B cell (primary cell): ENCODE results near the gene PANK4. TPM values are rescaled to one million over a fixed set of nuclear protein-coding genes. Genes with fewer than 3 reads are reported as not detected.

ENCODE experiments used
- ATAC-seq: fragments of 200-7000 bp; cut with Tn5 transposase; one replicate; pipeline ENCODE4 v1.10.0; 2021; ENCODE audit warnings: low read depth, mild to moderate bottlenecking, moderate number of reproducible peaks, moderate library complexity
- CTCF ChIA-PET: fragments of 350-600 bp; sonication (Branson Sonifier 250); formaldehyde crosslinking; loops from one replicate; lab custom pipeline; 2021; ENCODE audit warnings: antibody characterized with exemption, inconsistent platforms; lab: Charles Lee
- POLR2A ChIA-PET: fragments of 350-600 bp; sonication (Branson Sonifier 250); formaldehyde crosslinking; loops from one replicate; lab custom pipeline; 2021; ENCODE audit warnings: antibody characterized with exemption; lab: Charles Lee
- DNase-seq: peaks from one replicate; pipeline ENCODE4 v3.0.0; 2013
- H2AFZ ChIP-seq: 2 replicates; pipeline ENCODE4 v1.6.1; 2012; ENCODE audit warnings: mild to moderate bottlenecking, low read depth, low read length; ENCODE audit not compliant: insufficient read depth, poor library complexity, severe bottlenecking
- H3K27ac ChIP-seq, 2 donors: 1 replicate in 1 of 2; 2 replicates in 1 of 2; pipeline ENCODE4 v1.5.1; 2012 to 2013; ENCODE audit warnings: low read length in 2 of 2, mild to moderate bottlenecking in 2 of 2, moderate library complexity in 1 of 2
- H3K27me3 ChIP-seq, 4 experiments: fragments of 200-600 bp in 1 of 4; sonication (generic) in 1 of 4; replicated peaks in 1 of 4; 1 replicate in 2 of 4; 2 replicates in 2 of 4; pipeline versions ENCODE4 v1.6.1 to v1.7.0; 2013 to 2016; ENCODE audit warnings: low read length in 3 of 4, mild to moderate bottlenecking in 2 of 4, mixed read lengths in 1 of 4, moderate library complexity in 1 of 4; ENCODE audit not compliant: insufficient read depth in 4 of 4, control insufficient read depth in 3 of 4; ENCODE audit errors: control extremely low read depth in 1 of 4
- H3K36me3 ChIP-seq, 2 experiments: replicated peaks in 1 of 2; 1 replicate in 1 of 2; 2 replicates in 1 of 2; pipeline versions ENCODE4 v1.6.1 to v1.7.1; 2013; ENCODE audit warnings: low read length in 1 of 2; ENCODE audit not compliant: insufficient read depth in 2 of 2, control insufficient read depth in 1 of 2; ENCODE audit errors: control extremely low read depth in 1 of 2, extremely low read depth in 1 of 2
- H3K4me1 ChIP-seq, 2 donors: fragments of 200-600 bp in 1 of 2; sonication (generic) in 1 of 2; 1 replicate in 1 of 2; 2 replicates in 1 of 2; pipeline versions ENCODE4 v1.5.1 to v1.6.1; 2013 to 2017; ENCODE audit warnings: low read length in 2 of 2; ENCODE audit not compliant: control insufficient read depth in 2 of 2, insufficient read depth in 2 of 2
- H3K4me2 ChIP-seq: replicated peaks from 2 replicates; pipeline ENCODE3; 2012; ENCODE audit warnings: mild to moderate bottlenecking, low read depth, low read length; ENCODE audit not compliant: poor library complexity, severe bottlenecking
- H3K4me3 ChIP-seq, 5 experiments: fragments of 200-600 bp in 1 of 5; sonication (generic) in 1 of 5; 1 replicate in 3 of 5; 2 replicates in 2 of 5; pipeline versions ENCODE4 v1.5.1 to v1.7.0; 2011 to 2016; ENCODE audit warnings: low read length in 4 of 5, mild to moderate bottlenecking in 4 of 5, low read depth in 2 of 5, control low read depth in 1 of 5, moderate library complexity in 1 of 5; ENCODE audit not compliant: insufficient read depth in 1 of 5; ENCODE audit errors: control extremely low read depth in 1 of 5, extremely low read depth in 1 of 5
- H3K79me2 ChIP-seq: fragments of 200-600 bp; sonication (generic); one replicate; pipeline ENCODE4 v1.6.0; 2016; ENCODE audit warnings: low read length; ENCODE audit not compliant: control insufficient read depth, insufficient read depth
- H3K9ac ChIP-seq: fragments of 200-600 bp; sonication (generic); 2 replicates; pipeline ENCODE4 v1.6.1; 2017; ENCODE audit warnings: mild to moderate bottlenecking, low read length, moderate library complexity
- H3K9me3 ChIP-seq, 3 donors: one replicate each; pipeline versions ENCODE4 v1.6.1 to v1.7.1; 2013; ENCODE audit warnings: low read length in 2 of 3; ENCODE audit not compliant: control insufficient read depth in 2 of 3, insufficient read depth in 1 of 3; ENCODE audit errors: control extremely low read depth in 1 of 3
- H4K20me1 ChIP-seq: 2 replicates; pipeline ENCODE4 v1.6.0; 2012; ENCODE audit warnings: mild to moderate bottlenecking, low read length; ENCODE audit not compliant: insufficient read depth, control insufficient read depth, poor library complexity, severe bottlenecking
- H3K27ac Mint-ChIP-seq: one replicate; pipeline ENCODE4 v1.8.0; 2021; ENCODE audit warnings: mixed read lengths
- H3K27me3 Mint-ChIP-seq: one replicate; pipeline ENCODE4 v1.8.0; 2021; ENCODE audit warnings: mixed read lengths
- H3K4me1 Mint-ChIP-seq: one replicate; pipeline ENCODE4 v1.8.0; 2021; ENCODE audit warnings: mixed read lengths
- H3K4me3 Mint-ChIP-seq: one replicate; pipeline ENCODE4 v1.8.0; 2021; ENCODE audit warnings: mixed read lengths
- H3K9me3 Mint-ChIP-seq: one replicate; pipeline ENCODE4 v1.8.0; 2022; ENCODE audit warnings: mixed read lengths; ENCODE audit not compliant: insufficient read depth
- CTCF ChIP-seq: fragments of 200-600 bp; IDR thresholded peaks from one replicate; pipeline ENCODE4 v1.8.0; 2022; ENCODE audit warnings: antibody characterized with exemption, mild to moderate bottlenecking
- EZH2 ChIP-seq: IDR thresholded peaks from 2 replicates; pipeline ENCODE4 v1.6.1; 2012; ENCODE audit warnings: borderline replicate concordance, low read depth, mild to moderate bottlenecking, moderate library complexity, low read length; ENCODE audit not compliant: insufficient read depth, poor library complexity, severe bottlenecking
- WGBS: methylation state at CpG from one replicate; pipeline ENCODE4 v1.1.5; 2013; ENCODE audit warnings: missing lambda C conversion rate; ENCODE audit not compliant: insufficient coverage; 5-methylcytosine and 5-hydroxymethylcytosine counted together
- intact Hi-C: fragments of 100-400 bp; cut with micrococcal nuclease; formaldehyde crosslinking; loops from one replicate; pipeline ENCODE4 v1.10.0; 2022
- polyA plus RNA-seq: library from polyadenylated mRNA; depleted of rRNA; stranded (reverse); fragments of >200 nt; gene quantifications from 2 replicates; pipeline ENCODE4 v1.2.3, GENCODE V29; 2012
- total RNA-seq, 2 donors: library from RNA; stranded (reverse); fragments of 120-200 nt in 1 of 2; gene quantifications; 1 replicate in 1 of 2; 2 replicates in 1 of 2; pipeline versions ENCODE4 v1.2.3 to v1.2.4, GENCODE V29; 2013 to 2022

The PANK4 gene
- total and polyA plus RNA-seq, 2 donors (not counting 1 experiment from before 2014, with no cell fraction given): 38.0 to 80.5 TPM

- Mint-ChIP-seq H3K4me1 (peaks cover 48% of the 10 kb centered on the region), H3K9me3 (peaks cover 9% of the 10 kb centered on the region), H3K4me3 (no peak overlapping the region), H3K27ac (no peak overlapping the region), H3K27me3 (no peaks in the 10 kb centered on the region)
- Histone ChIP-seq H2AFZ (no peak overlapping the region), H3K9me3 (peaks cover 0 to 8% (median 0%) of the 10 kb centered on the region in 3 donors), H4K20me1 (no peaks in the 10 kb centered on the region), H3K27me3 (no peaks in the 10 kb centered on the region), H3K4me1 (peaks cover 35 to 42% of the 10 kb centered on the region in 2 donors), H3K4me3 (no peak overlapping the region), H3K79me2 (peaks cover under 1% of the 10 kb centered on the region), H3K27ac (no peak overlapping the region), H3K9ac (no peak overlapping the region), H3K4me2 (no peak overlapping the region), H3K36me3 (no peaks in the 10 kb centered on the region)
- POLR2A ChIA-PET: no interaction called here
- WGBS: 90% methylated on average over 4 of the region's 9 CpGs
- CTCF ChIA-PET: interaction anchor here (1.2 to 6.1 kb wide), 2 partner anchors 13 to 18 kb away, joined by 6 to 33 read pairs; partner anchors contain the start of gene TNFRSF14
- TF ChIP-seq EZH2: no peak
- no peak for TF ChIP-seq CTCF
- no peak for ATAC-seq
- intact Hi-C loops: no loop called here
- DNase-seq: no peak
These were observed 48.0 kb upstream of the PANK4 start for GRCh38 chr1:2574350-2574749.

- Mint-ChIP-seq H3K9me3 (peaks cover 9% of the 10 kb centered on the region), H3K4me3 (no peak overlapping the region), H3K27ac (no peak overlapping the region), H3K4me1 (peaks cover 41% of the 10 kb centered on the region), H3K27me3 (no peaks in the 10 kb centered on the region)
- no peak overlapping the region for H3K27ac ChIP-seq
- no peak for TF ChIP-seq CTCF
- no peak for TF ChIP-seq EZH2
- no peaks in the 10 kb centered on the region for H3K27me3 ChIP-seq
- peaks cover 28 to 32% of the 10 kb centered on the region in 2 donors for H3K4me1 ChIP-seq
- no peak overlapping the region for H2AFZ ChIP-seq
- no peak for ATAC-seq
- ChIA-PET CTCF (interaction anchor here (1.2 to 6.1 kb wide), 2 partner anchors 12 to 17 kb away, joined by 6 to 33 read pairs; partner anchors contain the start of gene TNFRSF14), POLR2A (no interaction called here)
- WGBS: 67% methylated on average over 3 of the region's 8 CpGs
- no peak overlapping the region for H3K4me3 ChIP-seq
- H4K20me1 ChIP-seq: no peaks in the 10 kb centered on the region
- H3K79me2 ChIP-seq: no peaks in the 10 kb centered on the region
- DNase-seq: no peak
- intact Hi-C loops: no loop called here
- H3K4me2 ChIP-seq: no peak overlapping the region
- peaks cover 0 to 8% (median 0%) of the 10 kb centered on the region in 3 donors for H3K9me3 ChIP-seq
- no peak overlapping the region for H3K9ac ChIP-seq
- H3K36me3 ChIP-seq: no peaks in the 10 kb centered on the region
These were observed 47.0 kb upstream of the PANK4 start for GRCh38 chr1:2573250-2573920.
